ENCODE measurements around the gene APCS. TPM values are rescaled to one million over a fixed set of nuclear protein-coding genes. Genes with fewer than 3 reads are reported as not detected.

APCS gene
- total RNA-seq, 1 donor from 2014 or later: not detected

Other genes with a start within 250 kb of the APCS start
- not detected in 2 replicates for gene OR10J4, start 155.6 kb upstream of the APCS start, total RNA-seq
- gene OR10J1, start 148.1 kb upstream of the APCS start, total RNA-seq: not detected in 2 replicates
- not detected in 2 replicates for gene OR10J5, start 51.8 kb upstream of the APCS start, total RNA-seq
- not detected in 2 replicates for gene CRP, start 126.8 kb downstream of the APCS start, total RNA-seq
- gene DUSP23, start 193.1 kb downstream of the APCS start, total RNA-seq: 14.9 and 18.1 TPM in 2 replicates
- gene FCRL6, start 214.5 kb downstream of the APCS start, total RNA-seq: not detected in 2 replicates
- gene SLAMF8, start 239.0 kb downstream of the APCS start, total RNA-seq: not detected in 2 replicates